ENCODE measurements around the gene PPARG. TPM values are rescaled to one million over a fixed set of nuclear protein-coding genes. Genes with fewer than 3 reads are reported as not detected.

PPARG gene
- total and polyA plus RNA-seq, 2 of the 13 experiments (the other 11 are each of a cell fraction or from before 2014, with no cell fraction given) = 13.9 to 58.3 TPM

DNA sequence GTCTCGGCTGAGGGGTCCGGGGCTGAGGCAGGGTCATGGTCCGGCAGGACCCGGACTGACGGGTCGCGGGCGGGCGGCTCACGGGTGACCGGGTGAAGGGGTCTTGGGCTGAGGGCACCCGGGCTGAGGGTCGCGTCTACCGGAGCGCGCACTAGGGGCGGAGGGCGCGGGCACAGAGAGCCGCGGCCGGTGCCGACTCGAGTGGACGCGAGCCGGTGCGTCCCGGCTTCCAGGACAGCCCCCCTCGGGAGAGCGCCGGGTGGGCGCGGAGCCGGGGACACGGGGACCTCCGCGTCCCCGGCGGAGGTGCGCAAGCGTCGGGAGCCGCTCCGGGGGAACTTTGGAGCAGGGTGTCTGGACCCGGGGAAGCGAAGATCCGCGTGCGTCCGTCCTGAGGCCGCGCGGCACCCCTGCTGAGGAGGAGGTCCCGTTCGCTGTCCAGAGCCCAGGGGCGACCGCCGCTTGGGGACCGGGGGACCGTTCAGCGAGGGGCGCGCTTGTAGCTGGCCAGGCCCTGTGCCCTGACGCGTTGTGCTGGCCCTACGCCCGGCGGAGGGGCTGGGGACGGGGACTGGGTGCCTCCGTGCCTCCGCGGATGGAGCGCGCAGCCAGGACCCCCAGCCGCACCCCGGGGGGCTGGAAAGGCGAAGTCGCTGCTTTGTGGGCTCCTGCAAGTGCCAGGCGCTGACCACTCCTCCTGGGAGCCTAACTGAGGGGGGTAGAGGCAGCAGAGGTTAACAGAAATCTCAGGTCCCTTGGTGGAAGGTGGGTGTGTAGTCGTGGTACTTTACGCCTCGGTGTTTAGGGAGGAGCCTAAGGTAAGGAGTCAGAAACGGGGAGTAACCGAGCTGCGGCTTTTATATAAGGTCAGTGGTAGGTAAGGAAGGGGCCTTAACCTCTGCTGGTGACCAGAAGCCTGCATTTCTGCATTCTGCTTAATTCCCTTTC, at the start of gene PPARG (continued):
- TF ChIP-seq SETDB1 (CRISPR knock-in tag; IDR thresholded peaks at IDR 0.05; ENCODE audit: borderline replicate concordance) (no peak), ZNF180 (CRISPR knock-in tag; IDR thresholded peaks at IDR 0.05; ENCODE audit: borderline replicate concordance, low read depth) (no peak), ZNF501 (CRISPR knock-in tag; IDR thresholded peaks at IDR 0.05) (no peak), NRL (CRISPR knock-in tag; IDR thresholded peaks at IDR 0.05; ENCODE audit: borderline replicate concordance) (peak; percentile 38), ZFP41 (CRISPR knock-in tag; IDR thresholded peaks at IDR 0.05; ENCODE audit: borderline replicate concordance) (no peak), ZFP36L2 (CRISPR knock-in tag; IDR thresholded peaks at IDR 0.05) (no peak), ZNF841 (CRISPR knock-in tag; IDR thresholded peaks at IDR 0.05; ENCODE audit: borderline replicate concordance) (no peak), MTF2 (CRISPR knock-in tag; IDR thresholded peaks at IDR 0.05; ENCODE audit: borderline replicate concordance) (no peak), NFE2L2 (IDR thresholded peaks at IDR 0.05; ENCODE audit: low read length) (no peak), ZNF589 (CRISPR knock-in tag; conservative IDR thresholded peaks at IDR 0.05) (peak; percentile 69; the same call in 1 of the 2 replicates), ZSCAN25 (CRISPR knock-in tag; IDR thresholded peaks at IDR 0.05) (peak; percentile 84), ZKSCAN1 (IDR thresholded peaks at IDR 0.05; ENCODE audit: low read length) (no peak), HOXA7 (CRISPR knock-in tag; IDR thresholded peaks at IDR 0.05) (no peak; the same call in 1 of the 2 replicates), ZNF251 (CRISPR knock-in tag; IDR thresholded peaks at IDR 0.05) (no peak), NFATC3 (CRISPR knock-in tag; IDR thresholded peaks at IDR 0.05) (no peak), FOXC1 (CRISPR knock-in tag; IDR thresholded peaks at IDR 0.05; ENCODE audit: borderline replicate concordance) (no peak), REL (CRISPR knock-in tag; conservative IDR thresholded peaks at IDR 0.05) (no peak), SRSF4 (IDR thresholded peaks at IDR 0.05; ENCODE audit: low read depth, low read length, poor library complexity, severe bottlenecking) (no peak), KMT2A (CRISPR knock-in tag; IDR thresholded peaks at IDR 0.05) (peak; percentile 75), MXI1 (IDR thresholded peaks at IDR 0.05; ENCODE audit: borderline replicate concordance, low read depth, low read length) (no peak), SMAD1 (CRISPR knock-in tag; IDR thresholded peaks at IDR 0.05; ENCODE audit: borderline replicate concordance, low read depth) (no peak), GABPB1 (CRISPR knock-in tag; IDR thresholded peaks at IDR 0.05) (peak; percentile 67; the same call in 1 of the 2 replicates), HNF4A (CRISPR knock-in tag; IDR thresholded peaks at IDR 0.05) (no peak), IRF2 (CRISPR knock-in tag; IDR thresholded peaks at IDR 0.05) (no peak)
- TF ChIP-seq, protein P1, sequence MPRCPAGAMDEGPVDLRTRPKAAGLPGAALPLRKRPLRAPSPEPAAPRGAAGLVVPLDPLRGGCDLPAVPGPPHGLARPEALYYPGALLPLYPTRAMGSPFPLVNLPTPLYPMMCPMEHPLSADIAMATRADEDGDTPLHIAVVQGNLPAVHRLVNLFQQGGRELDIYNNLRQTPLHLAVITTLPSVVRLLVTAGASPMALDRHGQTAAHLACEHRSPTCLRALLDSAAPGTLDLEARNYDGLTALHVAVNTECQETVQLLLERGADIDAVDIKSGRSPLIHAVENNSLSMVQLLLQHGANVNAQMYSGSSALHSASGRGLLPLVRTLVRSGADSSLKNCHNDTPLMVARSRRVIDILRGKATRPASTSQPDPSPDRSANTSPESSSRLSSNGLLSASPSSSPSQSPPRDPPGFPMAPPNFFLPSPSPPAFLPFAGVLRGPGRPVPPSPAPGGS (CRISPR knock-in tag; IDR thresholded peaks at IDR 0.05) = peak; percentile 68; the same call in 1 of the 2 replicates
- TF ChIP-seq, protein P2, sequence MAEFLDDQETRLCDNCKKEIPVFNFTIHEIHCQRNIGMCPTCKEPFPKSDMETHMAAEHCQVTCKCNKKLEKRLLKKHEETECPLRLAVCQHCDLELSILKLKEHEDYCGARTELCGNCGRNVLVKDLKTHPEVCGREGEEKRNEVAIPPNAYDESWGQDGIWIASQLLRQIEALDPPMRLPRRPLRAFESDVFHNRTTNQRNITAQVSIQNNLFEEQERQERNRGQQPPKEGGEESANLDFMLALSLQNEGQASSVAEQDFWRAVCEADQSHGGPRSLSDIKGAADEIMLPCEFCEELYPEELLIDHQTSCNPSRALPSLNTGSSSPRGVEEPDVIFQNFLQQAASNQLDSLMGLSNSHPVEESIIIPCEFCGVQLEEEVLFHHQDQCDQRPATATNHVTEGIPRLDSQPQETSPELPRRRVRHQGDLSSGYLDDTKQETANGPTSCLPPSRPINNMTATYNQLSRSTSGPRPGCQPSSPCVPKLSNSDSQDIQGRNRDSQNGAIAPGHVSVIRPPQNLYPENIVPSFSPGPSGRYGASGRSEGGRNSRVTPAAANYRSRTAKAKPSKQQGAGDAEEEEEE (CRISPR knock-in tag; IDR thresholded peaks at IDR 0.05; ENCODE audit: borderline replicate concordance) = no peak
- TF ChIP-seq, protein P3, sequence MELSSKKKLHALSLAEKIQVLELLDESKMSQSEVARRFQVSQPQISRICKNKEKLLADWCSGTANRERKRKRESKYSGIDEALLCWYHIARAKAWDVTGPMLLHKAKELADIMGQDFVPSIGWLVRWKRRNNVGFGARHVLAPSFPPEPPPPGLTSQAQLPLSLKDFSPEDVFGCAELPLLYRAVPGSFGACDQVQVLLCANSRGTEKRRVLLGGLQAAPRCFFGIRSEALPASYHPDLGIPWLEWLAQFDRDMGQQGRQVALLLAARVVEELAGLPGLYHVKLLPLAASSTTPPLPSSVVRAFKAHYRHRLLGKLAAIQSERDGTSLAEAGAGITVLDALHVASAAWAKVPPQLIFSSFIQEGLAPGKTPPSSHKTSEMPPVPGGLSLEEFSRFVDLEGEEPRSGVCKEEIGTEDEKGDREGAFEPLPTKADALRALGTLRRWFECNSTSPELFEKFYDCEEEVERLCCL (CRISPR knock-in tag; IDR thresholded peaks at IDR 0.05; ENCODE audit: borderline replicate concordance) = no peak

All from HepG2 (cell line).